Measurements from ENCODE around the gene ROBO1. TPM values are rescaled to one million over a fixed set of nuclear protein-coding genes. Genes with fewer than 3 reads are reported as not detected.
A peak's percentile ranks its signal among the peaks of the same experiment; 100 is the strongest.

ROBO1 gene
- total RNA-seq, 1 donor from 2014 or later: 182 TPM

DNA sequence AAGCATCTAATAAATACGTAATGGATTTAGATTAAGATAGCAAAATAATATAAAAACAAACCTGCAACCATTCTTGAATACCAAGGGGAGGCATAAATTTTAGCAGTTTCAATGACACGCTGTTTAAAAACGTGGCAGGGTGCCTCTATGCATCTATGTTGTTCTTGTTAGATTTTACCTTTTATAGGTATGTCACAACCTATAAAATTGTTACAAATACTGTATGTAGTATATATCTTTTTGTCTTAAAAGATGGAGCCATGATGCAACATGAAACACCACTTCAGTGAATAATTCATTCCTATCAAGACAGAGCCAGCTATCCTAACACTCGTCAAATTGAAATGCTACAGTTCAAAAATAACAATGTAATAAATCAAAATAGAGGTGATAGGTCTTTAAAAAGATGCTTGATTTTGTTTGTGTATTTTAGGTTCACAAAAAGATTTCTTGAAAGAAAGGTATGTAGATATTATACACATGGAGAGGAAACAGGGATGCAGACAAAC, 1059.2 kb downstream of the ROBO1 start:
- H3K27me3 Mint-ChIP-seq: no peaks in the 10 kb centered on the region
- H3K4me1 Mint-ChIP-seq (ENCODE audit: unreplicated experiment): peaks cover 27% of the 10 kb centered on the region
- H3K4me3 Mint-ChIP-seq: no peak overlapping the region
- TF ChIP-seq CTCF (conservative IDR thresholded peaks at IDR 0.05): no peak
- peaks cover 18% of the 10 kb centered on the region for H3K36me3 Mint-ChIP-seq
- H3K27ac Mint-ChIP-seq: no peak overlapping the region
- no peak for DNase-seq (ENCODE audit: extremely low spot score, unreplicated experiment)
- no peaks in the 10 kb centered on the region for H3K9me3 Mint-ChIP-seq

- Mint-ChIP-seq H3K27me3 (no peaks in the 10 kb centered on the region), H3K4me3 (no peak overlapping the region), H3K27ac (peak overlapping the region; percentile 22), H3K36me3 (peaks cover 18% of the 10 kb centered on the region), H3K4me1 (ENCODE audit: unreplicated experiment) (peaks cover 27% of the 10 kb centered on the region), H3K9me3 (no peaks in the 10 kb centered on the region)
- no peak for DNase-seq (ENCODE audit: extremely low spot score, unreplicated experiment)
- TF ChIP-seq CTCF (conservative IDR thresholded peaks at IDR 0.05): no peak
Measured at GRCh38 chr3:78707609-78708008, 1060.2 kb downstream of the ROBO1 start.

- H3K27ac Mint-ChIP-seq: no peak overlapping the region
- H3K4me1 Mint-ChIP-seq (ENCODE audit: unreplicated experiment): peaks cover 21% of the 10 kb centered on the region
- peaks cover 18% of the 10 kb centered on the region for H3K36me3 Mint-ChIP-seq
- no peak for DNase-seq (ENCODE audit: extremely low spot score, unreplicated experiment)
- no peak overlapping the region for H3K4me3 Mint-ChIP-seq
- no peaks in the 10 kb centered on the region for H3K27me3 Mint-ChIP-seq
- TF ChIP-seq CTCF (conservative IDR thresholded peaks at IDR 0.05): no peak
- H3K9me3 Mint-ChIP-seq: no peaks in the 10 kb centered on the region
Measured at GRCh38 chr3:78706906-78707523, 1060.8 kb downstream of the ROBO1 start.

DNA sequence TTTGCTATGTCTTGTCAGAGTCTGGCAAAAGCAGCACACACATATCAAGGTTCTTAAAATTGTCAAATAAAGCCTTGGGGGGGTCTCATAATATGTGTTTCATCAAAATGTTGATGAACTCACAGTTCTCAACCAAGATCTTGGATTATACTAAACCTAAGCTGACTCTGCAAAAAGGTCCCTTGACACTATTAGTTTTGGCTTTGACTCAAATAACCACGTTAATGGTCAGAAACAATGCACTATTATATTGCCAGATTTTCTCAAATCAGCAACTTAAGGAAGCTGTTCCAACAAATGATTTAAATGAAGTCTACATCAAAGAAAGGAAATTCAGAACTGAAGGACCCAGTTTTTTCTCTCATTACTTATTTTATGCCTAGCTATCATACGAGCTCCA, 1063.9 kb downstream of the ROBO1 start:
- H3K27me3 Mint-ChIP-seq: no peaks in the 10 kb centered on the region
- peaks cover 24% of the 10 kb centered on the region for H3K36me3 Mint-ChIP-seq
- no peak overlapping the region for H3K4me3 Mint-ChIP-seq
- no peak for TF ChIP-seq CTCF (conservative IDR thresholded peaks at IDR 0.05)
- H3K9me3 Mint-ChIP-seq: peaks cover 4% of the 10 kb centered on the region
- DNase-seq (ENCODE audit: extremely low spot score, unreplicated experiment): no peak
- H3K27ac Mint-ChIP-seq: no peak overlapping the region
- H3K4me1 Mint-ChIP-seq (ENCODE audit: unreplicated experiment): peaks cover 18% of the 10 kb centered on the region

DNA sequence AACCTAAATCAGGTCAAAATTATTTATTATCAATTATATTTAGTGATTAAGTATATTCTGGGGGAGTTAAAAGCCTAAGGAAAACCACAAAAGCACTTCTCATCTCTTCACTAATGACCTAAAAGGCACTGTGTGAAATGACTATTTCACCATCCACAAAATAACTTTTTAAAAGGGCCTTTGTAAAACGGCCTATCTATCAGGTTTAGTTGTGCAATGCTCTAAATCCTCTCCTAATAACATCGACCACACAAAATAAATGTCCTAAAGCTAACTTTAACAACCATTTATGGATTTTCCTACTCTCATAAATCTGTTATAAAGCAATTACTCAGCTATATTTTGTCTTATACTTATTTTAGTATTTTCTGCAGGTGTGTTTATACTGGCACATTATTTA, 1066.3 kb downstream of the ROBO1 start:
- H3K9me3 Mint-ChIP-seq: peaks cover 4% of the 10 kb centered on the region
- no peak for DNase-seq (ENCODE audit: extremely low spot score, unreplicated experiment)
- no peak overlapping the region for H3K4me3 Mint-ChIP-seq
- no peak overlapping the region for H3K27ac Mint-ChIP-seq
- peaks cover 19% of the 10 kb centered on the region for H3K36me3 Mint-ChIP-seq
- no peaks in the 10 kb centered on the region for H3K27me3 Mint-ChIP-seq
- peaks cover 14% of the 10 kb centered on the region for H3K4me1 Mint-ChIP-seq (ENCODE audit: unreplicated experiment)
- no peak for TF ChIP-seq CTCF (conservative IDR thresholded peaks at IDR 0.05)
